IPS-20b (cell line): ENCODE results near the gene OSTF1.

Source experiments
- H3K27ac ChIP-seq: one replicate; pipeline ENCODE4 v1.5.1; 2013; ENCODE audit warnings: low read length
- H3K27me3 ChIP-seq: 2 replicates; pipeline ENCODE4 v1.6.1; 2013; ENCODE audit warnings: mild to moderate bottlenecking, low read length, inconsistent platforms; ENCODE audit not compliant: insufficient read depth
- H3K36me3 ChIP-seq: 2 replicates; pipeline ENCODE4 v1.6.1; 2013; ENCODE audit warnings: low read depth, mild to moderate bottlenecking, inconsistent platforms, low read length, moderate library complexity; ENCODE audit not compliant: insufficient read depth
- H3K4me1 ChIP-seq: 2 replicates; pipeline ENCODE4 v1.6.1; 2013; ENCODE audit warnings: mild to moderate bottlenecking, control low read depth, inconsistent platforms, low read length, moderate library complexity; ENCODE audit not compliant: insufficient read depth
- H3K4me3 ChIP-seq: 2 replicates; pipeline ENCODE4 v1.5.1; 2013; ENCODE audit warnings: mild to moderate bottlenecking, low read length, inconsistent platforms
- H3K9ac ChIP-seq: 2 replicates; pipeline ENCODE4 v1.6.1; 2013; ENCODE audit warnings: low read depth, mild to moderate bottlenecking, inconsistent platforms, low read length, moderate library complexity
- H3K9me3 ChIP-seq: 2 replicates; pipeline ENCODE4 v1.6.1; 2013; ENCODE audit warnings: mild to moderate bottlenecking, low read depth, low read length, inconsistent platforms; ENCODE audit not compliant: insufficient read depth

The OSTF1 gene

DNA sequence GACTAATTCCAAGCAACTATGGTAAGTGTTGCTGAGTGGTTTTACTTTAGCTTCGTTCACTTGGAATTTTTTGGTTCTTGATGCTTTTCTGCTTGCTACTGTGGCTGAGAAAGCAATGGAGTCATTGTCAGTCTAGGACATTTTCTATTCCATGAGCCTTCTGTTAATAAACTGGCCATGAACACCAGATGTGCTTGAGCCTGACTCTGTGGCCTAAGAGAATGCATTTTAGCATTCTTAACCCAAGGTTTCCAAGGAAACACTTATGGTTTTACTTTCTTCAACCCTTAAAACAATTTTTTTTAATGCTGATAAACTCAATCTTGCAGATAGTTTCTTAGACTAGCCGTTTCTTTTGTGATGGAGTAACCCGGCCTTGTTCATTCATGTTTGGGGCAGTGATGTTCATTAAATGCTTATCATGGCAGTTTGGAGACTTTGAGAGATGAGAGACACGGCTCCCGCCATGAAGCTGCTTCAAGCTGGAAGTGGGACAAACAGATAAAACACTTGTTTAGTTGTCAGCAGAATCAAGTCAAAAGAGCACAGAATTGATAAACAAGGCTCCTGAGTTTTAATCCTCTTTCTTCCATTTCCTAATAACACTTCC is 42.4 kb downstream of the OSTF1 start:
- no peak overlapping the region for H3K4me3 ChIP-seq
- H3K9ac ChIP-seq: no peak overlapping the region
- no peaks in the 10 kb centered on the region for H3K36me3 ChIP-seq
- no peaks in the 10 kb centered on the region for H3K27me3 ChIP-seq
- no peaks in the 10 kb centered on the region for H3K9me3 ChIP-seq
- peaks cover 5% of the 10 kb centered on the region; the same call in 1 of the 2 replicates for H3K4me1 ChIP-seq
- no peak overlapping the region for H3K27ac ChIP-seq

DNA sequence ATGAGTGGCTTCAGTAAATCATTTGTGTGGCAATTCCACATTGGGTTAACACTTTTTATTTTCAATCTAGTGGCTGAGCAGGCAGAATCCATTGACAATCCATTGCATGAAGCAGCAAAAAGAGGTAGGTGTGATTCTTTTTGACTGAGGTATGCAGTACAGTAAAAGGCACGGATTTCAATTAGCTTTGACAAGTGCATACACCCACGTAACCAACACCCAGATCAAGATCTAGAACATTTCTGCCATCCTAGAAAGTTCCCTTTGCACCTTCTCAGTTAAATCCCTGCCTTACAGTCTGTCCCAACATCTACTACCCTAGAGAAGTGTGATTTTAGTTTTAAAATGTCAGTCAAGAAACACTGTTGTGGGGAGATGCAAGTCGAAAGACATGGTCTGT is 43.4 kb downstream of the OSTF1 start:
- H3K27me3 ChIP-seq: no peaks in the 10 kb centered on the region
- no peaks in the 10 kb centered on the region for H3K9me3 ChIP-seq
- no peaks in the 10 kb centered on the region for H3K36me3 ChIP-seq
- H3K4me3 ChIP-seq: no peak overlapping the region
- H3K4me1 ChIP-seq: peaks cover 5% of the 10 kb centered on the region; the same call in 1 of the 2 replicates
- H3K9ac ChIP-seq: no peak overlapping the region
- H3K27ac ChIP-seq: no peak overlapping the region

DNA sequence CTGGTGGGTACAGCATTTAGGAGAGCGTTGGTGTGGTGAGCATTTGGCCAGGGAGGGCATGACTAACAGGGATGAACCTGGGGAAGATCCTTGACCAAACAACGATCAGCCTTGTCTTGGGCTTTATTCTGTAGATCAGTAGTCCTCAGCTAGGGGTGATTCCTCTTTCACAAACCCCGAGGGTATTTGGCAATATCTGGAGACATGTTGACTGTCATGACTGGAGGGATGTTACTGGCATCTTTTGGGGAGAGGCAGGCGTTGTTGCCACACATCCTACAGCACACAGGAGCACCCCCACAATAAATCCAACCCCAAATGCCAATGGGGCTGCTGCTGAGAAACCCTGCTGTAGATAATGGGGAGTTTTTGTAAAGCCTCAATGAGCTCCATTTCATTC is 43.9 kb downstream of the OSTF1 start:
- H3K4me3 ChIP-seq: no peak overlapping the region
- peaks cover 5% of the 10 kb centered on the region; the same call in 1 of the 2 replicates for H3K4me1 ChIP-seq
- H3K9me3 ChIP-seq: no peaks in the 10 kb centered on the region
- no peak overlapping the region for H3K9ac ChIP-seq
- no peaks in the 10 kb centered on the region for H3K27me3 ChIP-seq
- H3K36me3 ChIP-seq: no peaks in the 10 kb centered on the region
- H3K27ac ChIP-seq: no peak overlapping the region

DNA sequence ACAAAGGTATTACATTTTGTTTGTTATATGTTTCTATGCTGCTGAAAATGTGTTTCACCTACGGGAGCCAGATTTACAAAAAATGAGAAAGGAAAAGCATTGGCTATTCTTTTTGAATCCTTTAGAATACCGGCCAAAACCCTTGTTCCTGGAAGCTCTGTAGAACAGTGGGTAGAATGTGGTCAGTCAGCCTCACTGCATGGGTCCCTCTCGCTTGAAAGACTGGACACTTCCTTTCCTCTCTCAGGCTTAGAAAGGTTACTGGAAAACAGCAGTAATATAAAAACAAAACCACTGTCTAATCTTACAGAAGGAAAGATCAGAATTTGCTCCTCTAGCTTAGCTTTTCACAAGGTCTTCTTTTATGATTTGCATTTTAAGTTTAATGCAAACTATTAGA is 45.1 kb downstream of the OSTF1 start:
- Histone ChIP-seq H3K27ac (no peak overlapping the region), H3K4me1 (peaks cover 5% of the 10 kb centered on the region; the same call in 1 of the 2 replicates), H3K9ac (no peak overlapping the region), H3K36me3 (no peaks in the 10 kb centered on the region), H3K9me3 (no peaks in the 10 kb centered on the region), H3K27me3 (no peaks in the 10 kb centered on the region), H3K4me3 (no peak overlapping the region)

DNA sequence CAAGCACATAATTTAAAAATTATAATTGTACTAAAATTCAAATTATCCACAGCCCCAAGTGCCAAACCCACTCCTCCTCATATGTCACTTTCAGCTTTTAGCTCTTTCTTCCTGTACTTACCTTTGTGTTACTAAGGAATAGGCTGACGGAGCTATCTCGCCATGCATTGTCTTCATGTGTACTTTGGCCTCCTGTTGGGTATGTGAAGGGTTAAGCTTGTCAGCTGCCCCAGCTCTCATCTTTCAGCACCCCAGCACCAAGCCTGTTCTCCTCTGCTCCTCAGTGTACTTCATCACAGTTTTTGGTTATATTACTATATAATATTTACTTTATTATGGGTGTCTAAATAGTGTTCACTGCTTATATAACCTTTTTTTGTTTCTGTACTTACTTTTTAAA is 46.2 kb downstream of the OSTF1 start:
- Histone ChIP-seq H3K9ac (no peak overlapping the region), H3K4me1 (peaks cover 5% of the 10 kb centered on the region; the same call in 1 of the 2 replicates), H3K27me3 (no peaks in the 10 kb centered on the region), H3K4me3 (no peak overlapping the region), H3K36me3 (no peaks in the 10 kb centered on the region), H3K27ac (no peak overlapping the region), H3K9me3 (no peaks in the 10 kb centered on the region)

DNA sequence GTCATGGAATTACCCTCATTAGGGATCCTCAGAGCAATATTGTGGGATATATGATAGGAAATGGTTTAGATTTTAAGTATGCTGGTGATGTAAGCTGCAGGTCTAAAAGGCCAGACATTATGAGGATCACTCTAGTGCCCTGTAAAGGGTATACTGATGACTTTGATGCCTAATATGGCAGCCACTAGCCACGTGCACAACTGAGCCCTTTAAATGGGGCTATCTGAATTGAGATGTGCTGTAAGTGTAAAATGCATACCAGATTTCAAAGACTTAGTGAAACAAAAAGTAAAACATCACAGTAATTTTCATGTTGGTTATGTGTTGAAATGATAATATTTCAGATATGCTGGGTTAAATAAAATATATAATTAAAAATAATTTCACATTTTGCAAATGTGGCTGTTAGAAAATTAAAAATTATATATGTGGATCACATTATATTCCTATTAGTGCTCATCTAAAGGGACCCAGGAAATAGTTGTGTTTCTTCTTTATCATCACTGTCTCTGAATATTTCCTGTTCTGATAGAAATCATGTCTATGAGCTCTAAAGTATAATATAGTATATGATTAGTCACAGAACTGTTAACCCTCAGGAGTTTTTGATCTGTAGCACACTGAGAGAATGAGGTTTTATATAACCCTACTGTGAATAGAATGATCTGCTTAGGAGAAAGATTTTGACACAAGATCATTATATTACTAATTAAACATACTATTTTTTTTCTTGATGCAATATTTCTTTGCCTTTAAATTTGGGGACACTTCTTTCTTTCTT is 50.1 kb downstream of the OSTF1 start:
- Histone ChIP-seq H3K27ac (no peak overlapping the region), H3K4me3 (no peak overlapping the region), H3K9me3 (no peaks in the 10 kb centered on the region), H3K27me3 (no peaks in the 10 kb centered on the region), H3K9ac (no peak overlapping the region), H3K4me1 (peaks cover under 1% of the 10 kb centered on the region; the same call in 1 of the 2 replicates), H3K36me3 (no peaks in the 10 kb centered on the region)

DNA sequence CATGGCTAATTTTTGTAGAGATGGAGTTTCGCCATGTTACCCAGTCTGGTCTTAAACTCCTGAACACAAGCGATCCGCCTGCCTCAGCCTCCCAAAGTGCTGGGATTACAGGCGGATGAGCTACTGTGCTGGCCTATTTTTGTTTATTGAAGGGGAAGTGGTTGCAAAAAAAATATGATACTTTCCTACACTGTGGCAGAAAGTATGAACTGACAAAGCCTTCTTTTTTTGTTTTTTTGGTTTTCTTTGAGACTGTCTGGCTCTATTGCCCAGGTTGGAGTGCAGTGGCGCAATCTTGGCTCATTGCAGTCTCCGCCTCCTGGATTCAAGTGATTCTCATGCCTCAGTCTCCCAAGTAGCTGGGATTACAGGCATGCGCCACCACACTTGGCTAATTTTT is 50.9 kb downstream of the OSTF1 start:
- no peak overlapping the region for H3K9ac ChIP-seq
- H3K27me3 ChIP-seq: no peaks in the 10 kb centered on the region
- H3K27ac ChIP-seq: no peak overlapping the region
- no peaks in the 10 kb centered on the region for H3K9me3 ChIP-seq
- no peaks in the 10 kb centered on the region for H3K36me3 ChIP-seq
- H3K4me1 ChIP-seq: no peaks in the 10 kb centered on the region
- no peak overlapping the region for H3K4me3 ChIP-seq

DNA sequence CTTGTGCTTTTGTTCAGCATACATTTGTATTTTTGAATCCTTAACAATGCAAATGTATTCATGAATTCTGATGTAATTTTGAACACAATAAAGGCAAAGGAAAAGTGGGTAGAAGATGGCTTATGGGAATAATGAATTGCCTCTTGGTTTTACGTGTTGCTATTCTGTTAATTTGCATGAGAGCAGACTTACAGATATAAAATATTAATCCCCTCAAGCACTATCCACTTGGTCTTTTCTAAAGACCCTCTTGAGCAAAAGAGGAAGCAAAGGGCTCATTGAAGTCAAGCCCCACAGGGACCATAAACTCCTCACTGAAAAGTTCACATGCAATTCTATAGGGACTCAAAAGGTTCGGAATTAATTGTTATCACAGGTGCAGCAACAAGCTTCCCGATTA is 51.9 kb downstream of the OSTF1 start:
- H3K27me3 ChIP-seq: no peaks in the 10 kb centered on the region
- no peak overlapping the region for H3K27ac ChIP-seq
- no peak overlapping the region for H3K4me3 ChIP-seq
- H3K4me1 ChIP-seq: no peaks in the 10 kb centered on the region
- peaks cover 4% of the 10 kb centered on the region; the same call in 1 of the 2 replicates for H3K9me3 ChIP-seq
- H3K9ac ChIP-seq: no peak overlapping the region
- H3K36me3 ChIP-seq: no peaks in the 10 kb centered on the region

DNA sequence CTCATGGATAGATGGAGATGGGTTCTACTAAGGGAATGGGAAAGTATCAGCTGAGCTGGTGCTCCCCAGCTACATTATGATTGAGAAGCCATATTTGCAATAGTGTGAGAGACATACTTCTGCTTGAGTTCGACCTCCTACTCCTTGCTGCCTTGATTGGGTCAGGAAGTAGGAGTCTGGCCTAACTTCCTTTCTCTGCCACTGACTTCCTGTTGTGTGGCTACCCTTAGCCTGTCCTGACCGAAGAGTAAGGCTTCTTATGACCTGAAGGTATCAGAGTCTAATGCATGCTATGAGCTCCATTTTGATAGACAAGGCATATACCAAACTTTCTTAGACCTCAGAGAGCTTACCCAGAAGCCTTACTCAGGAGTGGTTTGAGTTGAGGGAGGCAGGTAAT is 53.9 kb downstream of the OSTF1 start:
- H3K9ac ChIP-seq: no peak overlapping the region
- H3K4me3 ChIP-seq: no peak overlapping the region
- no peak overlapping the region for H3K27ac ChIP-seq
- H3K36me3 ChIP-seq: no peaks in the 10 kb centered on the region
- H3K9me3 ChIP-seq: peaks cover 4% of the 10 kb centered on the region; the same call in 1 of the 2 replicates
- no peaks in the 10 kb centered on the region for H3K4me1 ChIP-seq
- H3K27me3 ChIP-seq: no peaks in the 10 kb centered on the region

DNA sequence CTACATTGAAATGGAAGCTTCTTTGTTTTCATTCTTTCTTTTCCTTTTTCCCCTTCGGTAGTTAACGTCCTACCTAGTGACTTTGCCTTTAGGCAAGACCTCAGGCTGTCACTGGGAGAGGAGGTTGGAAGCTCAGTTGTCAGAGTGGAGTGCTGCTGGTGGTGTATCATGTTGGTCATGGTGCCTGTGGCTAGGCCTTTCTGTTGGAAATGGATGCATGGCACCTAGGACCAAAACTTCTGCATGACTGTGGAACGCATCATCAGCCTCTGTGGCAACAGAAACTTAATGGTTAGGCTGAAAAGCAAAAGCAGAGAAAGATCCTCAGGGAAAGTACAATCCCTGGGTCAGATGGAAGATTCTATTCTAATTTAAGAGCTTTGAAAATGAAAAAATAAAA is 57.9 kb downstream of the OSTF1 start:
- Histone ChIP-seq H3K4me1 (no peaks in the 10 kb centered on the region), H3K9me3 (peaks cover 4% of the 10 kb centered on the region; the same call in 1 of the 2 replicates), H3K36me3 (no peaks in the 10 kb centered on the region), H3K27ac (no peak overlapping the region), H3K9ac (no peak overlapping the region), H3K27me3 (no peaks in the 10 kb centered on the region), H3K4me3 (no peak overlapping the region)

DNA sequence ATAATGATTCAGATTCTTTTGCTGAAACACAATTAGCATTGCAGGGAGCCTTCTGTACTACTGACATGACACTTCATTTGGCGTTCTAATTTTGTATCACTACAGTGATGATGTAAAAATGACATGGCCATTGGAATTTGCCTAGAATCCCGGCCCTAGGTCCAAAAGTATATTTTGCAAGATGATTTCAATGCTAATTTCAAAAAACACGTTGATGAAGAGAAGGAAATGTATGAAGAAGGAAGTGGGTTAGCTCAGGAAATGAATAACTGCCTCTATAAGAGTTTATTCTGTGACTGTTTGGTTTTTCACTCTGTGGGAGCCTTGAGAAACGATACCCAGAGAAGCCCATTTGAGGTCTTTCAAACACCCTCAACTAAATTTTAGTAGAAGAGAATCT is 59.3 kb downstream of the OSTF1 start:
- Histone ChIP-seq H3K27ac (no peak overlapping the region), H3K4me1 (no peaks in the 10 kb centered on the region), H3K9me3 (peaks cover 4% of the 10 kb centered on the region; the same call in 1 of the 2 replicates), H3K27me3 (no peaks in the 10 kb centered on the region), H3K9ac (no peak overlapping the region), H3K36me3 (no peaks in the 10 kb centered on the region), H3K4me3 (no peak overlapping the region)

DNA sequence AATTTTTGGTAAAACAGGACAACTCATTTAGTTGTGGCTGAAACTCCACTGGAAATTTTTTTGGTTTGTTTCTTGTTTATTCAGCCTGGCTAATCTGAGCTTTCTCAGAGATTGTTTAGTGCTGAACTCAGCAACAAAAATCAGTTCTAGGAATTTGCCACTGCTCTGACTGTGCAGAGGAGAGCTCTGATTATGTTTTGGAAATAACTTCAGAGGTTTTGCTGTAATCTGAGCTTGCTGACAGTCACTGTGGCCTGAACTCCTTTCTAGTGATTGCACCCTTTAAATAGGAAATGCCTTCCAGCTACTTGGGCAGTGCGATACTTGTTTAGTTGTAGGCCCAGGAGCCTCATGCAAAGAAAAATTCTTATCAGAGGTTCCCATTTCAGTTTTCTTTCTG is 60.2 kb downstream of the OSTF1 start:
- H3K4me3 ChIP-seq: no peak overlapping the region
- H3K9me3 ChIP-seq: peaks cover 4% of the 10 kb centered on the region; the same call in 1 of the 2 replicates
- no peaks in the 10 kb centered on the region for H3K4me1 ChIP-seq
- no peaks in the 10 kb centered on the region for H3K27me3 ChIP-seq
- no peaks in the 10 kb centered on the region for H3K36me3 ChIP-seq
- H3K9ac ChIP-seq: no peak overlapping the region
- no peak overlapping the region for H3K27ac ChIP-seq
